Activated B cell treated with CpG ODN at 0.5 μM for 24 hours (primary cell): ENCODE data around the gene ZAP70. TPM values are rescaled to one million over a fixed set of nuclear protein-coding genes. Genes with fewer than 3 reads are reported as not detected.

ENCODE experiments used
- ATAC-seq: fragments of 200-7000 bp; cut with Tn5 transposase; one replicate; pipeline ENCODE4 v1.10.0; 2021; ENCODE audit warnings: low read depth, mild to moderate bottlenecking, moderate library complexity
- CTCF ChIA-PET: fragments of 350-600 bp; sonication (Branson Sonifier 250); formaldehyde crosslinking; loops from one replicate; lab custom pipeline; 2021; ENCODE audit warnings: antibody characterized with exemption; lab: Charles Lee
- POLR2A ChIA-PET: fragments of 350-600 bp; sonication (Branson Sonifier 250); formaldehyde crosslinking; loops from one replicate; lab custom pipeline; 2021; ENCODE audit warnings: antibody characterized with exemption; lab: Charles Lee
- DNase-seq: peaks from one replicate; pipeline ENCODE4 v3.0.0; 2022
- H3K27ac Mint-ChIP-seq: one replicate; pipeline ENCODE4 v1.8.0; 2020; ENCODE audit warnings: mixed read lengths
- H3K27me3 Mint-ChIP-seq: one replicate; pipeline ENCODE4 v1.8.0; 2021; ENCODE audit warnings: mixed read lengths
- H3K36me3 Mint-ChIP-seq: one replicate; pipeline ENCODE4 v1.8.0; 2021; ENCODE audit warnings: low read depth, mixed read lengths
- H3K4me1 Mint-ChIP-seq: one replicate; pipeline ENCODE4 v1.8.0; 2021; ENCODE audit warnings: mixed read lengths
- H3K4me3 Mint-ChIP-seq: one replicate; pipeline ENCODE4 v1.8.0; 2020; ENCODE audit warnings: mild to moderate bottlenecking, mixed read lengths
- H3K9me3 Mint-ChIP-seq: one replicate; pipeline ENCODE4 v1.8.0; 2020; ENCODE audit warnings: mixed read lengths
- intact Hi-C: fragments of 100-400 bp; cut with micrococcal nuclease; formaldehyde crosslinking; loops from one replicate; pipeline ENCODE4 v1.15.1; 2024
- total RNA-seq: library from RNA; stranded (reverse); gene quantifications from 2 replicates; pipeline ENCODE4 v1.2.3, GENCODE V29; 2022
- TF ChIP-seq, protein P1 (sequence below): fragments of 200-600 bp; IDR thresholded peaks from one replicate; pipeline ENCODE4 v1.8.0; 2022; ENCODE audit warnings: antibody characterized with exemption, mild to moderate bottlenecking

ZAP70 gene
- total RNA-seq, 1 donor from 2014 or later = 4.8 TPM

DNA sequence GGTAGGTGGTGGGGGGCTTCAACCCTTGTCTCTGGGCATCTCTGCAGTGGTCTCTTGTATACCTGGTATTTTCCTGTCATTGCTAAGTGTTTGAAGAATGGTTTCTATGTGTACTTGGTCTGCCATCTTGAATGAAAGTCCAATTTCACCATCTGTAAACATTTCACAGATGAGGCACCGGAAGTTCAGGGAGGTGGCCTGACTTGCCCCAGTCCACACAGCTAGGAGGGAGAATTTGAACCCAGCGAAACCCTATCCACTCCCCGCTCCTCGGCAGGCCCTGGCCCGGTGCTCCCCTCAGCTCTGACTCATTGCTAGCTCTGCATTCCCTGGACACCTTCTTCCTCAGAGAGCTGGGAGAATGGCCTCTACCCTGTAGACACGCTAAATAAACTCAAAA lies 30.5 kb downstream of the ZAP70 start:
- Mint-ChIP-seq H3K4me1 (peaks cover 52% of the 10 kb centered on the region), H3K4me3 (no peak overlapping the region), H3K36me3 (peaks cover 11% of the 10 kb centered on the region), H3K9me3 (no peaks in the 10 kb centered on the region), H3K27ac (no peak overlapping the region), H3K27me3 (no peaks in the 10 kb centered on the region)
- POLR2A ChIA-PET = interaction anchor here (0.6 kb wide), 1 partner anchor 1383 kb away, joined by 7 read pairs; no protein-coding TSS in a partner anchor
- CTCF ChIA-PET = no interaction called here
- ATAC-seq = no peak
- TF ChIP-seq, protein P1, sequence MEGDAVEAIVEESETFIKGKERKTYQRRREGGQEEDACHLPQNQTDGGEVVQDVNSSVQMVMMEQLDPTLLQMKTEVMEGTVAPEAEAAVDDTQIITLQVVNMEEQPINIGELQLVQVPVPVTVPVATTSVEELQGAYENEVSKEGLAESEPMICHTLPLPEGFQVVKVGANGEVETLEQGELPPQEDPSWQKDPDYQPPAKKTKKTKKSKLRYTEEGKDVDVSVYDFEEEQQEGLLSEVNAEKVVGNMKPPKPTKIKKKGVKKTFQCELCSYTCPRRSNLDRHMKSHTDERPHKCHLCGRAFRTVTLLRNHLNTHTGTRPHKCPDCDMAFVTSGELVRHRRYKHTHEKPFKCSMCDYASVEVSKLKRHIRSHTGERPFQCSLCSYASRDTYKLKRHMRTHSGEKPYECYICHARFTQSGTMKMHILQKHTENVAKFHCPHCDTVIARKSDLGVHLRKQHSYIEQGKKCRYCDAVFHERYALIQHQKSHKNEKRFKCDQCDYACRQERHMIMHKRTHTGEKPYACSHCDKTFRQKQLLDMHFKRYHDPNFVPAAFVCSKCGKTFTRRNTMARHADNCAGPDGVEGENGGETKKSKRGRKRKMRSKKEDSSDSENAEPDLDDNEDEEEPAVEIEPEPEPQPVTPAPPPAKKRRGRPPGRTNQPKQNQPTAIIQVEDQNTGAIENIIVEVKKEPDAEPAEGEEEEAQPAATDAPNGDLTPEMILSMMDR = no peak
- intact Hi-C loops = no loop called here
- no peak for DNase-seq

DNA sequence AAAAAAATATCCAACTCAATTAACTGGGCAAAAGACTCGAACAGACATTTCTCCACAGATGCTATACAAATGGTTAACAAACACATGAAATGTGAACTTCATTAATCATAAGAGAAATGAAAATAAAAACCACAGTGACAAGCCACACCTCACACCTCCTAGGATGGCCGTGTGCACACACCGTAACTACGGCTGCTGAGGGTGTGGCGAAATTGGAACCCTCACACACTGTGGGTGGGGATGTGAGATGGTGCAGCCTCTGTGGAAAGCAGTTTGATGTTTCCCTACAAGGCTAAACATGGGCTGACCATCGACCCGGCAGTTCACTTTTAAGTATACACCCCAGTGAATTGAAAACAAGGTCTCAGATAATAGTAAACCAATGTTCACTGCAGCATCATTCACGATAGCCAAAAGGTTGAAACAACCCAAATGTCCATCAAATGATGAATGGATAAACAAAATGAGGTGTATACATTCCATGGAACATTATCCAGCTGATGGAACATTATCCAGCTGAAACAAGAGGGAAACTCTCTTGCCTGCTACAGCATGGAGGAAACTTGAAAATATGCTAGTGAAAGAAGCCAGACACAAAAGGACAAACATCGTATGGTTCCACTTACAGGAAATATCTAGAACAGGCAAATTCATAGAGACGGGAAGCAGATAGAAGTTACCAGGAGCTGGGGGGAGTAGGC lies 32.2 kb downstream of the ZAP70 start:
- no peak overlapping the region for H3K4me3 Mint-ChIP-seq
- peaks cover 20% of the 10 kb centered on the region for H3K36me3 Mint-ChIP-seq

DNA sequence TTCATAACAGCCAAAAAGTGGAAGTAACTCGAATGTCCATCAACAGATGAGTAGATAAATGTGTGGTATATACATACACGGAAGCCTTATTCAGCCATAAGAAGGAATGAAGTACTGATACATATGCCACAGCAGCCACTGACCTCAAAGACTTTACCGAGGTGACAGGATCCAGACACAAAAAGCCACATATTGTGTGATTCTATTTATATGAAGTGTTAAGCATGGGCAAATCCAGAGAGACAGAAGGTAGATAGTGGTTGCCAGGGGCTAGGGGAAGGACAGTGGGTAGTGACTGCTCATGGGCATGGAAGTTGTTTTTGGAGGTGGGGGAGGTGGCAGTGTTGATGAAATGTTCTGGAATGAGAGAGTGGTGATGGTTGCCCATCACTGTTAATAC lies 33.9 kb downstream of the ZAP70 start:
- ChIA-PET POLR2A (no interaction called here), CTCF (no interaction called here)
- TF ChIP-seq, protein P1 = no peak
- DNase-seq (no peak), ATAC-seq (no peak)
- Mint-ChIP-seq H3K36me3 (peaks cover 37% of the 10 kb centered on the region), H3K27me3 (no peaks in the 10 kb centered on the region), H3K9me3 (no peaks in the 10 kb centered on the region), H3K4me1 (peaks cover 46% of the 10 kb centered on the region), H3K4me3 (no peak overlapping the region), H3K27ac (no peak overlapping the region)
- intact Hi-C loops = loop anchor here (5.0 kb wide), 1 partner anchor 85 kb away; the partner anchor contains the start of gene ACTR1B

More for the DNA sequence above, 32.2 kb downstream of the ZAP70 start:
- Mint-ChIP-seq H3K9me3 (no peaks in the 10 kb centered on the region), H3K27me3 (no peaks in the 10 kb centered on the region), H3K27ac (peak overlapping the region; percentile 4), H3K4me1 (peaks cover 53% of the 10 kb centered on the region)
- DNase-seq = no peak
- intact Hi-C loops = loop anchor here (5.0 kb wide), 1 partner anchor 83 kb away; the partner anchor contains the start of gene ACTR1B
- peak; percentile 54 for ATAC-seq
- CTCF ChIA-PET = no interaction called here
- TF ChIP-seq, protein P1 = no peak
- POLR2A ChIA-PET = no interaction called here

DNA sequence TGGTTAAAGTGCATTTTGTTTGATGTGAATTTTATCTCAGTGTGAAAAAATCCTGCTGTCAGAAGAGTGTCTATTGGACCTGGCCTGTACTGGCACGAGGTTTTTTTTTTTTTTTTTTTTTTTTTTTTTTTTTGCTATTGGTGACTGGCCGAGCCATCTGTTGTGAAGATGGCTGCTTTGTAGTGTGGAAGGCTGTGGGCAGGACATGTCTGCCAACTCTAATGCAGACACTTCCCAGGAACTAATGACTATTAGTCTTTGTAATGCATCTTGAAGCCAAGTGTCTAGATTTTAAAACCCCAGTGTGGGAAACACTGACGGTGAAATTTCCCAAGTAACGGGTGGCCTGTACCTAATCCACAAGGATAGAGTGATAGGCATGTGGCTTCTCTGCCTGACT lies 34.3 kb downstream of the ZAP70 start:
- no peak for DNase-seq
- H3K27ac Mint-ChIP-seq = no peak overlapping the region
- intact Hi-C loops = loop anchor here (1.0 to 5.0 kb wide), 3 partner anchors 37 to 85 kb away; partner anchors contain the start of gene ACTR1B
- peaks cover 41% of the 10 kb centered on the region for H3K36me3 Mint-ChIP-seq
- ChIA-PET POLR2A (no interaction called here), CTCF (interaction anchor here (1.3 to 1.5 kb wide), 2 partner anchors 49 to 157 kb away, joined by 4 to 21 read pairs; no protein-coding TSS in a partner anchor)
- H3K4me1 Mint-ChIP-seq = peaks cover 41% of the 10 kb centered on the region
- no peaks in the 10 kb centered on the region for H3K27me3 Mint-ChIP-seq
- H3K4me3 Mint-ChIP-seq = no peak overlapping the region
- ATAC-seq = no peak
- TF ChIP-seq, protein P1 = no peak
- no peaks in the 10 kb centered on the region for H3K9me3 Mint-ChIP-seq

DNA sequence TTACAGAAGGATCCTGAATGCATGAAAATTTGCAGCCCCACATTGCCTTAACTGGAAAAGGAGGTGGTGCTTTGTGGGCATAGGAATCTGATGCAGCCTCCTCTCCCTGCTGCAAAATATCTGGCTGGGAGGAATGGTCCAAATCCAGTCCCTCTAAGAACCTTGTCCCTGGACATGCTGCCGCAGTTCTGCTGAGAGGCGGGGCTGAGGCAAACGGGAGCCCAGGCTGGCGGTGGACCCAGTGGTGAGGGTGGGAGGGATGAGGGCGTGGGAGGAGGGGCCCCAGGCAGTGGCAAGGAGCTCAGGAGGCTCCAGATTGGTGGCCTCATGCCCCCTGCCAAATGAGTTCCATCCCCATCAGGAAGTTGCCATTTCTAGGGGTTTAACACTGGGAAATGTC lies 36.2 kb downstream of the ZAP70 start:
- H3K4me1 Mint-ChIP-seq = peaks cover 37% of the 10 kb centered on the region
- CTCF ChIA-PET = interaction anchor here (0.9 kb wide), 1 partner anchor 9 kb away, joined by 3 read pairs; no protein-coding TSS in a partner anchor
- DNase-seq (no peak), ATAC-seq (no peak)
- POLR2A ChIA-PET = interaction anchor here (0.6 kb wide), 3 partner anchors 37 to 218 kb away, joined by 3 to 7 read pairs (median 4); no protein-coding TSS in a partner anchor
- H3K4me3 Mint-ChIP-seq = no peak overlapping the region
- TF ChIP-seq, protein P1 = no peak
- H3K27me3 Mint-ChIP-seq = no peaks in the 10 kb centered on the region
- peaks cover 47% of the 10 kb centered on the region for H3K36me3 Mint-ChIP-seq
- H3K27ac Mint-ChIP-seq = no peak overlapping the region
- H3K9me3 Mint-ChIP-seq = no peaks in the 10 kb centered on the region
- intact Hi-C loops = loop anchor here (2.0 to 5.0 kb wide), 2 partner anchors 39 to 87 kb away; partner anchors contain the start of gene ACTR1B
